ENCODE results near the gene HOXB13. TPM values are rescaled to one million over a fixed set of nuclear protein-coding genes. Genes with fewer than 3 reads are reported as not detected.
A peak's percentile ranks its signal among the peaks of the same experiment; 100 is the strongest.

HOXB13 gene
- total RNA-seq, 2 experiments from 2014 or later, result not detected

DNA sequence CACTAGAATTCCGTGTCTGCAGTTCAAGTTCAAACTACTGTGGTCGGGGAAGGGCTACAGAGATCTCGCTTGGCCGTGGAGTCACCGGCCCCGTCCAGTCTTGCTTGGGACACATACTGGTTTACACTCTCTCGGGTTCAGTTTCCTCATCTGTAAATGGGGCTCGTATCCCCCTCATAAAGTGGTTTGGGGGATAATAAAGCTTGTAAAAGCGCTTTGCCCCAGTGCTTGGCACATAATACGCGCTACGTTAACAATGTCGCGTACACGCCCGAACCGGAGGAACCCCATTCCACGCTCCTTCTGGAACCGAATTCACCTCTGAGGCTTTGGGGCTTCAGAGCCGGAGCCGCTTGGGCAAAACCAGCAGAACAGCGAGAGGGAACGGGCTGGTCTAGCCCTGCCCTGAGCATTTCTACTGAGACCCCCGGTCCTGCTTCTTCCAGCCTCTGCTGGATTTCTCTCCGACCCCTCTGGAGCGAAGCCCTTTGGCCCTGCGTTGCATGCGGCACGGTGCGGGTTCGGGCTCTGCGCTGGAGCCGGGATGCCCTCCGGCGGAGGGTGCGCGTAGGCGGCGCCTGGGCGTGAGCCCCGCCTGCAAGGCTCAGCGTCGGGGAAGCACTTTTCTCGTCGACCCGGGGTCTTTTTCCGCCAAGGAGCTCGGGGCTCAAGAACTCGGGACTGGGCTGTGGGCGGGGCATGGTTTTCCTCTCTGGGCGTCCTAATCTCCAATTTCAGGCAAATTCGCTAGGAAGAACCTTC lies 26.1 kb upstream of the HOXB13 start:
- no peak overlapping the region for H3K4me3 Mint-ChIP-seq
- H3K36me3 Mint-ChIP-seq (ENCODE audit: low read depth), result no peaks in the 10 kb centered on the region
- CTCF ChIA-PET, result interaction anchor here (0.6 to 3.0 kb wide), 3 partner anchors 12 to 124 kb away, joined by 4 to 12 read pairs (median 5); partner anchors contain the start of genes PRAC1 and PRAC2
- peak overlapping the region; percentile 13 for H3K27ac Mint-ChIP-seq
- no peaks in the 10 kb centered on the region for H3K4me1 Mint-ChIP-seq
- no peaks in the 10 kb centered on the region for H3K9me3 Mint-ChIP-seq
- no peak for DNase-seq
- H3K27me3 Mint-ChIP-seq, result peaks cover 90% of the 10 kb centered on the region
- POLR2A ChIA-PET, result no interaction called here

- Mint-ChIP-seq H3K36me3 (ENCODE audit: low read depth) (no peaks in the 10 kb centered on the region), H3K4me1 (no peaks in the 10 kb centered on the region), H3K27me3 (peaks cover 90% of the 10 kb centered on the region), H3K9me3 (no peaks in the 10 kb centered on the region), H3K4me3 (no peak overlapping the region), H3K27ac (no peak overlapping the region)
- ChIA-PET CTCF (interaction anchor here (0.6 to 3.0 kb wide), 3 partner anchors 11 to 125 kb away, joined by 3 to 12 read pairs (median 5); partner anchors contain the start of genes PRAC1 and PRAC2), POLR2A (no interaction called here)
- no peak for DNase-seq
Measured at GRCh38 chr17:48753794-48754499, 25.4 kb upstream of the HOXB13 start.

GRCh38 chr17:48752399-48753288 lies 24.1 kb upstream of the HOXB13 start:
- Mint-ChIP-seq H3K27ac (peak overlapping the region; percentile 66), H3K27me3 (peaks cover 90% of the 10 kb centered on the region), H3K36me3 (ENCODE audit: low read depth) (no peaks in the 10 kb centered on the region), H3K4me3 (no peak overlapping the region), H3K9me3 (no peaks in the 10 kb centered on the region), H3K4me1 (no peaks in the 10 kb centered on the region)
- CTCF ChIA-PET, result interaction anchor here (1.1 to 4.3 kb wide), 2 partner anchors 25 to 28 kb away, joined by 3 to 24 read pairs; partner anchors contain the start of gene PRAC2
- DNase-seq, result no peak
- POLR2A ChIA-PET, result no interaction called here

DNA sequence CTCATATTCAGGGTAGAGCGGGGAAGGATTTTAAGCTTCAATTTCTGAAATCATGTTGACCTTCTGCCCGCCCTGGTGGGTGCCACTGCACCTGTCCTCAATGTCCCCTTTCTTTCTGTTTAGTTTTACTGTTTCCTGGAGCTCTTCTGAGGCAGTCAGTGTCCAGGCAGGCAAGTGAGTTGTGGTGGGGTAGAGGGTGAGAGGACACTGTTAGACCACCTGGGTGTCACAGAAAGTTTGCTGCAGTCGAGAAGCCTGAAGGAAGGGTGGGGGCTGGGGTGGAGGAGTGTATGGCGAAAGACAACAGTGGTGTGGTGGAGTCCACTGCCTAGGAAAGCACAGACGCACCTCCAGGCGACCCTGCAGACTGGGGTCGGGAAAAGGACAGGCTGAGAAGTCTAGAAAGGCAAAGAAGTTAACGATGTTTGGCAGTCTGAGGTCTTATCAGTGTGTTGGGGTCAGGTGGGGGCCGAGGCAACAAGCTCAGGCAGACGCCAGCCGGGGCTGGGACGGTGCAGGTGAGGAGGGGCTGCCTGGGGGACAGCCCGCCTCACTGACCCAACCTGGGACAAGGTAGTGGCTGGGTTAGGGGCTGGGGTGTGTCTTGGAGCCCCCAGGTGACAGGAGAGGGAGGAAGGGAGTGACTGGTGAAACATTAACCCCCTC lies 23.3 kb upstream of the HOXB13 start:
- ChIA-PET CTCF (interaction anchor here (1.1 to 4.3 kb wide), 4 partner anchors 25 to 133 kb away, joined by 3 to 24 read pairs (median 4); partner anchors contain the start of gene PRAC2), POLR2A (no interaction called here)
- no peaks in the 10 kb centered on the region for H3K36me3 Mint-ChIP-seq (ENCODE audit: low read depth)
- H3K4me1 Mint-ChIP-seq, result no peaks in the 10 kb centered on the region
- H3K4me3 Mint-ChIP-seq, result no peak overlapping the region
- DNase-seq, result no peak
- peaks cover 89% of the 10 kb centered on the region for H3K27me3 Mint-ChIP-seq
- H3K27ac Mint-ChIP-seq, result no peak overlapping the region
- H3K9me3 Mint-ChIP-seq, result no peaks in the 10 kb centered on the region

DNA sequence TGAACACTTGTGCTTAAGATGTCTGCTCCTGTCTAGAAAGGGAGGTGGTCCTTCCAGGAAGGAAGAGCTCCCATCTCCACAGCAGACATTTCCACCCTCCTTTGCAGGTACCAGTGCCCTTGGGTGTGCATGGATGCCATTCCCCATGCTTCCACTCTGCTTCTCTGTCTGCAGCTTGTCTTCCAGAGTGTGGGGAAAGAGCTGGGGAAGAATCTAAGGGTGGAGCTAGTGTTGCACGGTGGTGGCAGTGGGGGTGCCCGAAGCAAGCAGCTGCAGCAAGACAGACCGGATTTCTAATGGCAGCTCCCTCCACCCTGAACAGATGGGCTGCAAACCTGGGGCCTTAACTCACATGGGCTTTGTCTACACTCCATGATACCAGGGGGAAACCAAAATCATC lies 22.6 kb upstream of the HOXB13 start:
- ChIA-PET CTCF (interaction anchor here (0.6 to 4.3 kb wide), 6 partner anchors 10 to 142 kb away, joined by 3 to 24 read pairs (median 4); partner anchors contain the start of gene PRAC2), POLR2A (no interaction called here)
- no peak for DNase-seq
- Mint-ChIP-seq H3K27me3 (peaks cover 92% of the 10 kb centered on the region), H3K36me3 (ENCODE audit: low read depth) (no peaks in the 10 kb centered on the region), H3K4me1 (peaks cover under 1% of the 10 kb centered on the region), H3K9me3 (no peaks in the 10 kb centered on the region), H3K27ac (no peak overlapping the region), H3K4me3 (no peak overlapping the region)

DNA sequence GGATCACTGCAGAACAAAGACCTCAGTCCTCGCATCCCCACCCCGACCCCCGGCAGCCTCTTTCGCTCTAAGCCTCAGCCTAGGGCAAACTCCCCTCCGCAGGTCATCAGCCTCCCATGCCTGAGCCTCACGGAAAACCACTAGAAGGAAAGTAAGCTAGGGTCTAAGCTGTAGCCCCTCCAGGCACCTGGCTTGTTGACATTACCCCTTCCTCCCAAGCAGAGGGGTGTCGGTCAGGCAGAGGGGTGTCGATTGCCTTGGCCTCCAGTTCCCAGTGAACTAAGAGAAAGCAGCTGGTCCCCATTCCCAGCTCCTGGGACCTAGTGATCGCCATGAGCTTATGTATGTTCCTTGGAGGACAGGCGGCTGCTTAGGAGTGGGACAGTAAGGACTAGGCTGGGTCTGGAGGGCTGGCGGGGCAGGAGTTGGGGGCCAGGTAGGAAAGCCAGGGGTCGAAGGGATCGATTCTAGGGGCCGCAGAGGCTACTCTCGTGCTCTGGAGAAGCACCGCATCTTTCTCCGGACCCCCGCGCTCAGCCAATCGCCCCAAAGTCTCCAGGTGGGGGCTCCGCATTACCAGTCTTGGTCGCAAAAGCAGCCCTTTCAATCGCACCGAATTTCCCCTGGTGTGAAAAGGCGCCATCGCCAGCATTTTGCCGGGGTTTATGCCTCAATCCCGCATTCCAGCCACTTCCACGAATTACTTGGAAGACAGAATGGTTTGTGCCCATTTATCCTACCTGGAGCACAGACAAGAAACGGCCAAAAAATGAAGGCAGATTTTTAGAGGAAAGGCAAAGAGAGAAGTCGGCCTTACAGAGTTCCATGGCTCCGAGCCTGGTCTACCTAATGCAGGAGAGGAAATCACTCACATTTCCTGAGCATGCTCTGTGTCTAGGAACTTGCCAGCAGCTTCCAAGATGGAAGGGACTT lies 21.3 kb upstream of the HOXB13 start:
- DNase-seq, result no peak
- peaks cover 2% of the 10 kb centered on the region for H3K4me1 Mint-ChIP-seq
- CTCF ChIA-PET, result interaction anchor here (0.8 to 4.3 kb wide), 3 partner anchors 26 to 129 kb away, joined by 5 to 24 read pairs (median 6); partner anchors contain the start of gene PRAC2
- POLR2A ChIA-PET, result no interaction called here
- H3K36me3 Mint-ChIP-seq (ENCODE audit: low read depth), result no peaks in the 10 kb centered on the region
- H3K27me3 Mint-ChIP-seq, result peaks cover 93% of the 10 kb centered on the region
- H3K27ac Mint-ChIP-seq, result no peak overlapping the region
- no peak overlapping the region for H3K4me3 Mint-ChIP-seq
- H3K9me3 Mint-ChIP-seq, result no peaks in the 10 kb centered on the region

GRCh38 chr17:48748718-48749566 lies 20.4 kb upstream of the HOXB13 start:
- no peak overlapping the region for H3K4me3 Mint-ChIP-seq
- H3K4me1 Mint-ChIP-seq, result peaks cover 2% of the 10 kb centered on the region
- no peaks in the 10 kb centered on the region for H3K36me3 Mint-ChIP-seq (ENCODE audit: low read depth)
- H3K27ac Mint-ChIP-seq, result no peak overlapping the region
- ChIA-PET POLR2A (no interaction called here), CTCF (interaction anchor here (0.8 to 4.3 kb wide), 2 partner anchors 25 to 37 kb away, joined by 5 to 24 read pairs; partner anchors contain the start of gene PRAC2)
- H3K27me3 Mint-ChIP-seq, result peaks cover 93% of the 10 kb centered on the region
- H3K9me3 Mint-ChIP-seq, result no peaks in the 10 kb centered on the region
- no peak for DNase-seq

- ChIA-PET CTCF (interaction anchor here (0.6 to 1.0 kb wide), 3 partner anchors 24 to 1161 kb away, joined by 3 read pairs; no protein-coding TSS in a partner anchor), POLR2A (no interaction called here)
- no peak overlapping the region for H3K27ac Mint-ChIP-seq
- peaks cover 2% of the 10 kb centered on the region for H3K4me1 Mint-ChIP-seq
- no peak for DNase-seq
- H3K4me3 Mint-ChIP-seq, result no peak overlapping the region
- H3K27me3 Mint-ChIP-seq, result peaks cover 93% of the 10 kb centered on the region
- no peaks in the 10 kb centered on the region for H3K36me3 Mint-ChIP-seq (ENCODE audit: low read depth)
- no peaks in the 10 kb centered on the region for H3K9me3 Mint-ChIP-seq
Measured at GRCh38 chr17:48747445-48748363, 19.2 kb upstream of the HOXB13 start.

DNA sequence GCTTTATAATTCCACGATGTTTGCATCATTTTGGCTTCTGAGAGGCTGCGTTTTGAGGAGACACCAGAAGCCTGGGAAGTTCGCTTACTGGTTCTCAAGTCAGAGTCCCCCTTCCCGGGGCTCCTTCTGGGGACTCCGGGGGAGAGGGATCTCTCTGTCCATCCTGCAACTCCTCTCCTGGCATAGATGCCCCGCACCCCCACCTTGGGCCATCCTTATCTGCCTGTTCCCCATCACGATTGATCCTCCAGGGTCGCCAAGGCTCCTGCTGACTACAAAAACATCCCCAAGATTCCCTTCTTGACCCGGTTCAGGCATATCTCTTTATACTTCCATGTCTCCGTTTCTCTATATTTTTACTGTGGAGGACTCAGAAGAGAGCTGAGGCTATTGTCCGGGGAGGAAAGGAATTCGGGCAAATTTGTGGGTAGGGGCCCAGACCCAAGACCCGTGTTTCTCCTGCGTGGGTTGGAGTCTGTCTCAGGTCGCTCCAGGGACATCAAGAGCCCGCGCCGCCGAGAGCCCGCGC lies 18.4 kb upstream of the HOXB13 start:
- POLR2A ChIA-PET, result no interaction called here
- no peaks in the 10 kb centered on the region for H3K36me3 Mint-ChIP-seq (ENCODE audit: low read depth)
- CTCF ChIA-PET, result interaction anchor here (0.9 to 1.0 kb wide), 3 partner anchors 13 to 29 kb away, joined by 3 read pairs; no protein-coding TSS in a partner anchor
- H3K4me1 Mint-ChIP-seq, result peaks cover 2% of the 10 kb centered on the region
- no peak overlapping the region for H3K4me3 Mint-ChIP-seq
- peaks cover 95% of the 10 kb centered on the region for H3K27me3 Mint-ChIP-seq
- H3K9me3 Mint-ChIP-seq, result no peaks in the 10 kb centered on the region
- no peak for DNase-seq
- H3K27ac Mint-ChIP-seq, result no peak overlapping the region
